Measurements from ENCODE around the gene FMOD.

The FMOD gene

GRCh38 chr1:203306965-203307541, 43.9 kb downstream of the FMOD start:
- TF ChIP-seq CTCF (IDR thresholded peaks at IDR 0.05; ENCODE audit: insufficient read depth, low read depth, low read length, missing control alignments): no peak
- H3K4me3 ChIP-seq (ENCODE audit: low read length): peak overlapping the region; percentile 100
- no peak for DNase-seq (ENCODE audit: low read depth)

DNA sequence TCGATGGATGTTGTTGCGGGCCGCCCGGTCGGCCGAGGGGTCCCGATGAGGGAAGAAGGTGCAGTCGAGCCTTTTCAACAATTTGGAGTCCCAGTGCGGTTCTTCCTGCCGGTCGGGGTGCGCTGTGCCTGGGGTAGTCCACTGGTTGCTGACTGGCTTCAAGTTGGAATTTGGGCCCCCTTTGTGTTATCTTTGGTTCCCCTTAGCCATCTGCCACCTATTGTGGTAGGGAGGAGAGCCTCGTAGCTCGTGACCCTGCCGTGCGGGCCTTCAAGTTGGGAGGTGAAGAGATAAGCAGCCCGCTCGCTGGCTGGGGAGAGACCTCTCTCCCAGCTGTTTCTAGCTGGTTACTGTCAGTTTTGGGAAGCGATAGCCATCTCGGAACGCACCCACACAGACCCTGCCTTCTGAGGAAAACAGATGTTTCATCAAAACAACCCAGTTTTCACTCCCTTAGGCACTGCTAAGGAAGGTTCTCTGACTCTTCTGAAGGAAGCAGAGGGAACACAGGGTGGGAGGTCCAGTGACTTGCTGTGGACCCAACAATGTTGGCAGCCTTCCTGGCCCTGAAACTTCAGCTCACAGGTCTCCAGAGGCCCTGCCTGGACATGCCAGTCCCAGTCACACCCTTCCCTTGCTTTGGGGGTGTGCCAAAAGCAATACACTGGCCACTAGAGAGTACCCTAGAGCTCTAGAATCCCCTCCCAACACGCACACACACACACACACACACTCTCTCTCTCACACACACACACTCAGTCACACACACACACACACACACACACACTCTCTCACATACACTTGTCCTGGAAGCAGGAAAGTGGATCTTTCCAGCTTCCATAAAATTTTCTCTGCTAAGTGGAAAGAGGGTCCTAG, 44.6 kb downstream of the FMOD start:
- peak; percentile 92 for DNase-seq (ENCODE audit: low read depth)
- no peak for TF ChIP-seq CTCF (IDR thresholded peaks at IDR 0.05; ENCODE audit: insufficient read depth, low read depth, low read length, missing control alignments)
- H3K4me3 ChIP-seq (ENCODE audit: low read length): peak overlapping the region; percentile 100

GRCh38 chr1:203305809-203306088, 45.2 kb downstream of the FMOD start:
- TF ChIP-seq CTCF (IDR thresholded peaks at IDR 0.05; ENCODE audit: insufficient read depth, low read depth, low read length, missing control alignments): no peak
- H3K4me3 ChIP-seq (ENCODE audit: low read length): peak overlapping the region; percentile 100
- no peak for DNase-seq (ENCODE audit: low read depth)

GRCh38 chr1:203304919-203305808, 45.8 kb downstream of the FMOD start, which contains the start of gene BTG2:
TSS of gene BTG2 (plus strand) at chr1:203305519. CDS start at chr1:203305607, 88 bp downstream.
- DNase-seq (ENCODE audit: low read depth): peak; percentile 93
- H3K4me3 ChIP-seq (ENCODE audit: low read length): peak within 1 kb of the TSS; percentile 100
- no peak for TF ChIP-seq CTCF (IDR thresholded peaks at IDR 0.05; ENCODE audit: insufficient read depth, low read depth, low read length, missing control alignments)

- no peak overlapping the region for H3K4me3 ChIP-seq (ENCODE audit: low read length)
- no peak for TF ChIP-seq CTCF (IDR thresholded peaks at IDR 0.05; ENCODE audit: insufficient read depth, low read depth, low read length, missing control alignments)
- no peak for DNase-seq (ENCODE audit: low read depth)
Observed at GRCh38 chr1:203304391-203304918, 46.5 kb downstream of the FMOD start.

DNA sequence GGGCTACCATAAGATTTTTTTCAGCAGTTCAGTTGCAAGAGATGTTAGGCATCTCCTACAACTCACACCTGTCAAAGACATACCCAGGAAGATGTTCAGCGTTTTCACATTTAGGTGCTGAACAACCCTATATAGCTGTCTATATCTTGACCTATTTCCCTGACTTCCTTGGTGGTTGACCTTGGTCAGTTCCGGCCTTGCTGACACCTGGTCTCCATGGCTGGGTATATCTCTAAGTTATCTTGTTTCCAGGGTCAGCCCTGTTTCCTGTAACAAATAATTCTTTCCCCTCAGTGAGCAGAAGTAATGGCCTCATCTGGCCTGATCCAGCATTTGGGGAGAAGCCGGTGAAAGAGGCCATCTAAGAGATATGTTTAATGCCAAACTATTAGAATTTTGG, 48.0 kb downstream of the FMOD start:
- DNase-seq (ENCODE audit: low read depth): no peak
- TF ChIP-seq CTCF (IDR thresholded peaks at IDR 0.05; ENCODE audit: insufficient read depth, low read depth, low read length, missing control alignments): no peak
- H3K4me3 ChIP-seq (ENCODE audit: low read length): no peak overlapping the region

All from epithelial cell of esophagus (primary cell).